ENCODE measurements around the gene PBX1. TPM values are rescaled to one million over a fixed set of nuclear protein-coding genes. Genes with fewer than 3 reads are reported as not detected.

PBX1 gene
- total RNA-seq, 4 donors from 2014 or later = 14.4 to 34.6 (median 22.0) TPM

GRCh38 chr1:164783778-164784555 is 225.0 kb downstream of the PBX1 start:
- Histone ChIP-seq H3K27ac (peak overlapping the region; percentile 52), H3K27me3 (no peaks in the 10 kb centered on the region), H3K4me1 (peaks cover 63% of the 10 kb centered on the region), H3K9me3 (no peaks in the 10 kb centered on the region), H3K4me3 (no peak overlapping the region), H3K36me3 (no peaks in the 10 kb centered on the region)
- WGBS = 72% methylated on average over 13 of the region's 13 CpGs
- no peak for DNase-seq (ENCODE audit: low spot score in 2 of 2)
- no peak for TF ChIP-seq POLR2A (IDR thresholded peaks at IDR 0.05)
- no peak for TF ChIP-seq POLR2AphosphoS5 (IDR thresholded peaks at IDR 0.05)
- TF ChIP-seq EP300 (IDR thresholded peaks at IDR 0.05) = no peak
- TF ChIP-seq CTCF (IDR thresholded peaks at IDR 0.05) = no peak

GRCh38 chr1:164784960-164785359 is 226.0 kb downstream of the PBX1 start:
- 93% methylated on average over 6 of the region's 6 CpGs for WGBS
- Histone ChIP-seq H3K4me1 (peaks cover 62% of the 10 kb centered on the region), H3K36me3 (no peaks in the 10 kb centered on the region), H3K27me3 (no peaks in the 10 kb centered on the region), H3K9me3 (no peaks in the 10 kb centered on the region), H3K27ac (peak overlapping the region; percentile 46), H3K4me3 (no peak overlapping the region)
- no peak for DNase-seq (ENCODE audit: low spot score in 2 of 2)
- TF ChIP-seq POLR2A (IDR thresholded peaks at IDR 0.05) (no peak), EP300 (IDR thresholded peaks at IDR 0.05) (no peak), CTCF (IDR thresholded peaks at IDR 0.05) (no peak), POLR2AphosphoS5 (IDR thresholded peaks at IDR 0.05) (no peak)

GRCh38 chr1:164785841-164786534 is 227.0 kb downstream of the PBX1 start:
- peaks cover 66% of the 10 kb centered on the region for H3K4me1 ChIP-seq
- no peak overlapping the region for H3K4me3 ChIP-seq
- 39% methylated on average over 5 of the region's 6 CpGs for WGBS
- H3K27me3 ChIP-seq = no peaks in the 10 kb centered on the region
- H3K27ac ChIP-seq = peak overlapping the region; percentile 46
- H3K9me3 ChIP-seq = no peaks in the 10 kb centered on the region
- no peaks in the 10 kb centered on the region for H3K36me3 ChIP-seq
- TF ChIP-seq POLR2AphosphoS5 (IDR thresholded peaks at IDR 0.05) (no peak), CTCF (IDR thresholded peaks at IDR 0.05) (no peak), EP300 (IDR thresholded peaks at IDR 0.05) (no peak), POLR2A (IDR thresholded peaks at IDR 0.05) (no peak)
- no peak for DNase-seq (ENCODE audit: low spot score in 2 of 2)

GRCh38 chr1:164786980-164787833 is 228.2 kb downstream of the PBX1 start:
- peak; percentile 90 for DNase-seq (ENCODE audit: low spot score in 2 of 2)
- TF ChIP-seq EP300 (IDR thresholded peaks at IDR 0.05) (no peak), CTCF (IDR thresholded peaks at IDR 0.05) (peak; percentile 87 to 88)
- no peaks in the 10 kb centered on the region for H3K9me3 ChIP-seq
- peak overlapping the region; percentile 44 for H3K27ac ChIP-seq
- peak overlapping the region; percentile 11 for H3K4me3 ChIP-seq
- no peaks in the 10 kb centered on the region for H3K27me3 ChIP-seq
- WGBS = 20% methylated on average over 10 of the region's 10 CpGs
- peaks cover 54% of the 10 kb centered on the region for H3K4me1 ChIP-seq
- H3K36me3 ChIP-seq = no peaks in the 10 kb centered on the region
